NOMO-1 treated with DMSO at 0.1 percent for 48 hours (cell line): ENCODE results near the gene NPR1.
"Not testable (repeated sequence)": the region's sequence is repeated elsewhere in the genome, so short reads cannot be mapped to it uniquely, and the experiment has no call there.

Experiments used
- DNase-seq: peaks from one replicate; lab custom pipeline; 2025; ENCODE audit not compliant: unreplicated experiment; lab: John Stamatoyannopoulos, UW

The NPR1 gene

GRCh38 chr1:153679337-153680119 lies 1.0 kb downstream of the NPR1 start:
- DNase-seq = peak; percentile 21

- no peak for DNase-seq
Measured at GRCh38 chr1:153680120-153680403, 1.6 kb downstream of the NPR1 start.

GRCh38 chr1:153682730-153683129 lies 4.2 kb downstream of the NPR1 start:
- DNase-seq = no peak

- DNase-seq = no peak
Measured at GRCh38 chr1:153683854-153684253, 5.4 kb downstream of the NPR1 start.

- DNase-seq = no peak
Measured at GRCh38 chr1:153684892-153685291, 6.4 kb downstream of the NPR1 start.

GRCh38 chr1:153685544-153686340 lies 7.3 kb downstream of the NPR1 start:
- no peak for DNase-seq

GRCh38 chr1:153687346-153688125 lies 9.0 kb downstream of the NPR1 start:
- no peak for DNase-seq

GRCh38 chr1:153688276-153688675 lies 9.8 kb downstream of the NPR1 start:
- no peak for DNase-seq

GRCh38 chr1:153688736-153689328 lies 10.3 kb downstream of the NPR1 start:
- DNase-seq = no peak

GRCh38 chr1:153693466-153693865 lies 15.0 kb downstream of the NPR1 start:
- DNase-seq = no peak

- no peak for DNase-seq
Measured at GRCh38 chr1:153696741-153697140, 18.3 kb downstream of the NPR1 start.

GRCh38 chr1:153697191-153698019 lies 18.9 kb downstream of the NPR1 start:
- DNase-seq = no peak

- no peak for DNase-seq
Measured at GRCh38 chr1:153698020-153698922, 19.8 kb downstream of the NPR1 start.

- no peak for DNase-seq
Measured at GRCh38 chr1:153698923-153699714, 20.6 kb downstream of the NPR1 start.

- no peak for DNase-seq
Measured at GRCh38 chr1:153699768-153700167, 21.3 kb downstream of the NPR1 start.

- no peak for DNase-seq
Measured at GRCh38 chr1:153705484-153705883, 27.0 kb downstream of the NPR1 start.

- no peak for DNase-seq
Measured at GRCh38 chr1:153711026-153711425, 32.5 kb downstream of the NPR1 start.

GRCh38 chr1:153716211-153716610 lies 37.7 kb downstream of the NPR1 start:
- DNase-seq = not testable (repeated sequence)

GRCh38 chr1:153717330-153717729 lies 38.8 kb downstream of the NPR1 start:
- DNase-seq = no peak
